Immature natural killer cell (primary cell): ENCODE data around the gene CCL8. TPM values are rescaled to one million over a fixed set of nuclear protein-coding genes. Genes with fewer than 3 reads are reported as not detected.

Source experiments
- DNase-seq, 3 donors: peaks; one replicate each; pipeline ENCODE4 v3.0.0; 2022; ENCODE audit warnings: mixed read lengths in 1 of 3
- H3K27ac Mint-ChIP-seq, 6 donors: one replicate each; pipeline ENCODE4 v1.8.0; 2020; ENCODE audit warnings: mixed read lengths in 6 of 6, mild to moderate bottlenecking in 5 of 6, inconsistent platforms in 4 of 6, moderate library complexity in 3 of 6
- H3K27me3 Mint-ChIP-seq, 3 donors: one replicate each; pipeline ENCODE4 v1.8.0; 2020 to 2021; ENCODE audit warnings: low read depth in 3 of 3, mild to moderate bottlenecking in 3 of 3, mixed read lengths in 3 of 3, moderate library complexity in 3 of 3, inconsistent platforms in 1 of 3
- H3K36me3 Mint-ChIP-seq, 3 donors: one replicate each; pipeline ENCODE4 v1.8.0; 2020; ENCODE audit warnings: mixed read lengths in 3 of 3, inconsistent platforms in 2 of 3, mild to moderate bottlenecking in 2 of 3
- H3K4me1 Mint-ChIP-seq, 2 donors: one replicate each; pipeline ENCODE4 v1.8.0; 2020; ENCODE audit warnings: inconsistent platforms in 2 of 2, mild to moderate bottlenecking in 2 of 2, mixed read lengths in 2 of 2, moderate library complexity in 1 of 2
- H3K4me3 Mint-ChIP-seq, 5 donors: one replicate each; pipeline ENCODE4 v1.8.0; 2020; ENCODE audit warnings: mild to moderate bottlenecking in 5 of 5, mixed read lengths in 5 of 5, inconsistent platforms in 3 of 5, moderate library complexity in 3 of 5
- H3K9me3 Mint-ChIP-seq, 6 donors: one replicate each; pipeline ENCODE4 v1.8.0; 2020; ENCODE audit warnings: mild to moderate bottlenecking in 6 of 6, mixed read lengths in 6 of 6, inconsistent platforms in 4 of 6, moderate library complexity in 3 of 6
- polyA plus RNA-seq, 3 donors: library from polyadenylated mRNA; unstranded; fragments of 300-500 nt; fragmentation: Illumina TruSeq; gene quantifications; one replicate each; pipeline ENCODE4 v1.2.3, GENCODE V29; 2021

CCL8 gene
- polyA plus RNA-seq, 3 donors from 2014 or later = not detected

GRCh38 chr17:34366010-34366409, 46.8 kb downstream of the CCL8 start:
- Mint-ChIP-seq H3K36me3 (no peaks in the 10 kb centered on the region), H3K4me3 (no peak overlapping the region), H3K9me3 (no peaks in the 10 kb centered on the region), H3K4me1 (peaks cover 5 to 19% of the 10 kb centered on the region in 2 donors), H3K27ac (no peak overlapping the region), H3K27me3 (peaks cover 0 to 2% (median 1%) of the 10 kb centered on the region in 3 donors)
- no peak for DNase-seq

DNA sequence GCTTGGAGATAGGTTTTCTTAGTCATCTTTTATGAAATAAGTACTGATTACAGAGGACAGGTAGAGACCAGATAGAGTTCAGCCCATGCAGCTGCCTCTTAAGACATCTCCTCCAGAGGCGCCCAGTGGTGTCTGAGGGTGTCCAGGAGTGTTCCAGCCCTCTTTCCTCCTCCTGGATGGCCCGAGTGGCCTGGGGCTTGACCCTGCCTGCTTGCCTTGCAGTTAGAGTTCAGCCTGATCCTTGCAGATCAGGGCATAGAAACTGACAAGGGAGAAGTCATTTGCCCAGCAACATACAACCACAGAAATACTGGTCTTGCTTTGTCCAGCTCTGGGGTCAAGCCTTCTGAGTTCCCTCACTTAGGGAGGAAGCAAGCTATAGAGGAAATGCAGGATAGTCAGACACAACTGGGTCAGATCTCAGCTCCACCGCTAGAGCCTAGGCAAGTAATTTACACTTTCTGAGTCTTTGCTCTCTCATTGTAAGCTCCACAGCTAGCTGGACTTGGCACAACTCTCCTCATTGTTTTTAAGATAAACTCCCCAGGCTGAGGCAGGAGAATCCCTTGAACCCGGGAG, 47.4 kb downstream of the CCL8 start:
- no peak overlapping the region for H3K27ac Mint-ChIP-seq
- no peak overlapping the region for H3K4me3 Mint-ChIP-seq
- H3K4me1 Mint-ChIP-seq = peaks cover 5 to 19% of the 10 kb centered on the region in 2 donors
- no peaks in the 10 kb centered on the region for H3K9me3 Mint-ChIP-seq
- no peaks in the 10 kb centered on the region for H3K36me3 Mint-ChIP-seq
- peaks cover 0 to 2% (median 1%) of the 10 kb centered on the region in 3 donors for H3K27me3 Mint-ChIP-seq
- DNase-seq = no peak

DNA sequence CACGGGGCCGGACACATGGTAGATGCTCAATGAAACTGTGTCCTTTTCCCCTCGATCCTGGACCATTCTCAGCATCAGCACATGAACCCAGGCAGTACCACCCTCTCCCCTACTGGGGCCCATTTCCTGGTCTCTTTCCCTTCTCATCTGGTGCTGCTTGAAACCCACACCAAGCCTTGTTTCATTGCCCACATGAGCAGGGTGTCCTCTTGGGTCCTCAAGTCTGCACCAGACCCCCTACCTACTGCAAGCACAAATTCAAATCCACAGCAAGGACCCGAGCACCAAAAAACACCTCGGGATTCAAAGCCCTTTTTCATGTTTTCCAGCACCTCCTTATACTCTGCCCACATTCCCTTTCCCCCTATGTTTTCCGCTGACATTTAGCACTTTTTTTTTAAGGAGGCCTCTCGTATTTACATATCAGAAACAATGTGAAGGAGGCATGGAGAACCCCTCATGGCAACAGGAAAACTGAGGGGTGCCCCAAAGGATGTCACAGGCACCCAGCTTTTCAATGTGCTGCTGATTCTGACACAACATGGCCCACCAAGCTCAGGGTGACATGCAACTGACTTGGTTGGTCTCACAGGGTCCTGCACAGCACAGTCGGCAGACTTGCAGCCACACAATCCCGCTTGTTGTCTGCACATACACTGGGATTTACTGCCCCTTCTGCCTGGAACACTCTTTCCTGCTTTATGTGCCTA, 48.4 kb downstream of the CCL8 start:
- DNase-seq = no peak
- Mint-ChIP-seq H3K27me3 (no peaks in the 10 kb centered on the region), H3K36me3 (no peaks in the 10 kb centered on the region), H3K9me3 (no peaks in the 10 kb centered on the region), H3K4me1 (peaks cover 5 to 19% of the 10 kb centered on the region in 2 donors), H3K27ac (no peak overlapping the region), H3K4me3 (no peak overlapping the region)

DNA sequence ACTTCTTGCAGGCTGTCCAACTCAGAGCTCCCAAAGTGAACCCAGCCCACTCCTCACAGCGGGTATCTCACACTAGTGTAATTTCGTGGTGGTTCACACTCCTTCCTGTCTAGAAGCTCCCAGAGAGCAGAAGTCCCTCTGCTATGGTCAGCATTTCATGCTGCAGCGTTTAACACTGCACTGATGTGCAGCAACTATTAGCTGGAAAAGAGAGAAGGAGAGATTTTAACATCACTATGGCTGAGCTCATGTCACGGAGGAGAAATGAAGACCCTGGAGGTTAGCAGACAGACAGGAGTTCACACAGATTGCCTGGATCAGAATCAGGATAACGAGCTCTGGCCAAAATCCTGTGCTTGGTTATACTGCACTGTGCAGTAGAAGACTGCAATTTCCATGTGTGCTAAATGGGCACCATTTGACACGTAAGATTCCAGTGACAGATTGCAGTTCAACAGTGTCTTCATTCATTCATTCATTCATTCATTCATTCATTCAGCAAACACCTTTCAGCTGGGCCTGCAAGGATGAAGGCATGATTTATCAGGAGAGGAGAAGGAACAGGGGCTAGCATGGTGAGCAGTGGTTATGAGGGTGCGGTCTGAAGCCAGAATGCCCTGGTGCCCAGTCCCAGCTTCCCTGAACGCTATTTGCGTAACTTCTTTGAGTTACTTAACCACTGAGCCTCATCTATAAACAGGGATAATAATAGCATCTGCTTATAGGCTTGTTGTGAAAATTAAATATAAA, 49.1 kb downstream of the CCL8 start:
- Mint-ChIP-seq H3K27me3 (peaks cover 0 to 3% (median 0%) of the 10 kb centered on the region in 3 donors), H3K36me3 (no peaks in the 10 kb centered on the region), H3K4me3 (no peak overlapping the region), H3K4me1 (peaks cover 1 to 11% of the 10 kb centered on the region in 2 donors), H3K9me3 (no peaks in the 10 kb centered on the region), H3K27ac (no peak overlapping the region)
- no peak for DNase-seq

DNA sequence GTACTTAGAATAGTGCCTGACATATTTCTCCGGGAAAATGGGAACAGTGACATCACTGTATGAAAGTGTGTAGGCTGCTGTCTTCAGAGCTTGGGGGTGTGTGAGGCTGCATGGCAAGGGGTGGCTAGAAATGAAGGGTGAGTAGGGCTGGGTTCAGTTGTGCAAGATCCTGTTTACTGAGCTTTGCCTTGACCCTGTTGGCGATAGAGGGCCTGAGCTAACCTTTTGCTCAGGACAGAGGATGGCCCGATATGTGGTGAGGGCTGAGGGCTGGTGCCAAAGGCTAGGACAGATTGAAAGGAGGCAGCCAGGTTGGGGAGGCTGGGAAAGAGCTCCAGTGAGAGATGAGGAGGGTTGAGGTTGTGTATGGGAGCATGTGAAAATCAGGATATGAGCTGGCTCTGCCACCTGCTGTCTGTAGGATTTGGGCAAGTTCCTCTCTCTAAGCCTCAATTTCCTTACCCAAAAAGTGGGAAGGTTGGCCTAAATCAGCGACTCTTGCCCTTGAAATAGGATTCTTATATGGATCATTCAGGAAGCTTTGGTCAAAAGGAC, 49.8 kb downstream of the CCL8 start:
- no peak for DNase-seq
- H3K36me3 Mint-ChIP-seq = no peaks in the 10 kb centered on the region
- H3K4me3 Mint-ChIP-seq = no peak overlapping the region
- H3K9me3 Mint-ChIP-seq = no peaks in the 10 kb centered on the region
- peaks cover 0 to 3% (median 0%) of the 10 kb centered on the region in 3 donors for H3K27me3 Mint-ChIP-seq
- peaks cover 1 to 9% of the 10 kb centered on the region in 2 donors for H3K4me1 Mint-ChIP-seq
- H3K27ac Mint-ChIP-seq = no peak overlapping the region

DNA sequence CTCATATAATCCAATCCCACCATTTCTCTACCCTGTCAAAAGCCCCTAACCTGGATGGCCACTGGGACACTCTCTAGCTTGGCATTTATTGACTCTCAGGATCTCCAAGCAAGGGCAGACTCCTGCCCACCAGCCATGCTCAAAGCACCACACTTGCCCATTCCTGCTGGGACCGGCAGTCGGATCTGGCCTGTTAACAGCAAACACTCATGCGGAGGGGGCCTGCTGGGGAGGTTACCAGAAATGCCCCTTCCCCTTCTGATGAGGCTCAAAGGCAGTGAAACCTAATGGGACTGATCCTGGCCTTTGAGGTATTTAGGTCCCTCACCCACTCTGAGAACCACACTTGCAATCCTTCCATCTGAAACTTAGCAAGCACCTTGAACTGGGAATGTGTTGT, 50.3 kb downstream of the CCL8 start:
- no peak overlapping the region for H3K4me3 Mint-ChIP-seq
- no peaks in the 10 kb centered on the region for H3K36me3 Mint-ChIP-seq
- no peaks in the 10 kb centered on the region for H3K9me3 Mint-ChIP-seq
- peaks cover 0 to 3% (median 0%) of the 10 kb centered on the region in 3 donors for H3K27me3 Mint-ChIP-seq
- H3K27ac Mint-ChIP-seq = no peak overlapping the region
- no peak for DNase-seq
- peaks cover 1 to 9% of the 10 kb centered on the region in 2 donors for H3K4me1 Mint-ChIP-seq

- H3K4me1 Mint-ChIP-seq = peaks cover under 1 to 4% of the 10 kb centered on the region in 2 donors
- no peaks in the 10 kb centered on the region for H3K9me3 Mint-ChIP-seq
- H3K27ac Mint-ChIP-seq = no peak overlapping the region
- H3K27me3 Mint-ChIP-seq = peaks cover 0 to 3% (median 0%) of the 10 kb centered on the region in 3 donors
- H3K36me3 Mint-ChIP-seq = no peaks in the 10 kb centered on the region
- no peak for DNase-seq
- no peak overlapping the region for H3K4me3 Mint-ChIP-seq
These were observed 51.3 kb downstream of the CCL8 start for GRCh38 chr17:34370376-34370996.

GRCh38 chr17:34370997-34371395, 51.8 kb downstream of the CCL8 start:
- Mint-ChIP-seq H3K4me1 (no peaks in the 10 kb centered on the region), H3K9me3 (no peaks in the 10 kb centered on the region), H3K4me3 (no peak overlapping the region), H3K27me3 (peaks cover 1 to 3% (median 3%) of the 10 kb centered on the region in 3 donors), H3K27ac (no peak overlapping the region), H3K36me3 (no peaks in the 10 kb centered on the region)
- DNase-seq = no peak

Other genes with a start within 250 kb of the CCL8 start
- gene CCL2, start 64.2 kb upstream of the CCL8 start, polyA plus RNA-seq = under 1 TPM in 1 of 3 donors, not detected in 2; 0.51 TPM
- not detected for gene CCL7, start 49.2 kb upstream of the CCL8 start, polyA plus RNA-seq
- not detected for gene CCL11, start 33.7 kb upstream of the CCL8 start, polyA plus RNA-seq
- gene CCL13, start 37.0 kb downstream of the CCL8 start, polyA plus RNA-seq = not detected
- not detected for gene CCL1, start 43.8 kb downstream of the CCL8 start, polyA plus RNA-seq